Stimulated activated CD4-positive, alpha-beta T cell treated with anti-CD3 and anti-CD28 coated beads, Interleukin-2, amount 100 ng/mL, for 4 hours (primary cell): ENCODE measurements around the gene ERP29.
"Not testable (repeated sequence)": the region's sequence is repeated elsewhere in the genome, so short reads cannot be mapped to it uniquely, and the experiment has no call there.

Experiments
- DNase-seq: peaks from one replicate; pipeline ENCODE4 v3.0.0-alpha.2; 2020; ENCODE audit warnings: low read depth

Gene ERP29

DNA sequence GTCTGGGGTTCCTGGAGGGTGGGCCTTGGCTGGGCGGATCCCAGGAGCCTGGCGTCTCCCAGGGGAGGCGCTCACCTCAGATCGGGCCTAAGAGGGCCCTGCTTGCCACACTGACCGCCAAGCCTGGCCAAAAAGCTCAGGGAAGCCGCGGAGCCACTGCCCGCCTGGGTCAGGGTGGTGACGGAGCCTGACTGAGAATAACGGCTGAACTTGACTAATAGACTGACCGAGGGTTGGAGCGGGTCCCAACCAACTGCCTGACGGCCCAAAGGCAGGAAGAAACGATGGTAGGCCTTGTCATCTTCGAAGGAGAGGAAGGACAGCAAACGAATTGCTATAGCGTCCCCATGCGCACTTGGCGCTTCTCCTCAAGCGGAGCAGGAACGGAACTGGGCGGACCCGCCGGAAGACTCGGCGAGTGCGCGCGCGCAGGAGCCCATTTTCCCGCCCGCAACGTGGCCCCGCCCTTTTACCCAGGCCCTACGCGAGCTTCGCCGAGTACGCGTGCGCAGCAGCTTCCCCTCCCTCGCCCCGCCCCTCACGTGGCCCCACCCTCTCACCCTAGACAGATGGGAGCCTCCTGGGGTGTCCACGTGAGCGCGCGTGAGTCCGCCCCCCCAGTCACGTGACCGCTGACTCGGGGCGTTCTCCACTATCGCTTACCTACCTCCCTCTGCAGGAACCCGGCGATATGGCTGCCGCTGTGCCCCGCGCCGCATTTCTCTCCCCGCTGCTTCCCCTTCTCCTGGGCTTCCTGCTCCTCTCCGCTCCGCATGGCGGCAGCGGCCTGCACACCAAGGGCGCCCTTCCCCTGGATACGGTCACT is at the start of gene ERP29, which contains the start of gene TMEM116:
ERP29 (plus strand) TSS at position 652 of the 826 bp plus-strand sequence; CDS start at position 692, 40 bp downstream.
TMEM116 (minus strand) TSS at position 391 of the 826 bp plus-strand sequence. CDS start 7,895 bp downstream, outside the sequence.
- DNase-seq = peak; percentile 100

DNA sequence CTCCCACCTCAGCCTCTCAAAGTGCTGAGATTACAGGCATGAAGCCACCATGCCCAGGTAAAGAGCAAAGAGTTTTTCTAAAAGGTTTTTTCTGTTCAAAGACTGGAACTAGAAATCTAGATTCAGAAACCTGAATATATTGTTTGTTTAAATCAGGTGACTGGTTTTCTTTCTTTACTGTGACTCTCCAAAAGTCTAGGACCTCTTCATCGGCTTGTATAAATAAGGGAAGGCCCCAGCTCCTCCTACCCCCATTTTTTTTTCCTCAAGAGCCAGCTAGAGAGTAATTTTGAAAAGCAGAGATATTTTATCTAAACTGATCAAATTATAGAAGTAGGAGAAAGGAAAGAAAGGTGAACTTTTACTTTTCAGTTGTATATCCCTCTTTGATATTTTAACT is 48.3 kb upstream of the ERP29 start:
- DNase-seq = no peak

DNA sequence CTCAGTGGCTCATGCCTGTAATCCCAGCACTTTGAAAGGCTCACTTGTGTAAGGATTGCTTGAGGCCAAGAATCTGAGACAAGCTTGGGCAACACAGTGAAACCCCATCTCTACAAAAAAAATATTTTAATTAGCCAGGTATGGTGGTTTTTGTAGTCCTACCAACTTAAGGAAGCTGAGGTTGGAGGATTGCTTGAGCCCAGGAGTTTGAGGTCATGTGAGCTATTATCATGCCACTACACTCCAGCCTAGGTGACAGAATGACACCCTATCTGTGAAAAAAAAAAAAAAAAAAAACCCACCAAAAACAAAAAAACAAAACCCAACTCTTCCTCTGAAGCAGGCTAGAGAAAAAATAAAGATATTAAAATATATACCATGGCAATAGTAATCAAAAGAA is 41.4 kb upstream of the ERP29 start:
- no peak for DNase-seq

DNA sequence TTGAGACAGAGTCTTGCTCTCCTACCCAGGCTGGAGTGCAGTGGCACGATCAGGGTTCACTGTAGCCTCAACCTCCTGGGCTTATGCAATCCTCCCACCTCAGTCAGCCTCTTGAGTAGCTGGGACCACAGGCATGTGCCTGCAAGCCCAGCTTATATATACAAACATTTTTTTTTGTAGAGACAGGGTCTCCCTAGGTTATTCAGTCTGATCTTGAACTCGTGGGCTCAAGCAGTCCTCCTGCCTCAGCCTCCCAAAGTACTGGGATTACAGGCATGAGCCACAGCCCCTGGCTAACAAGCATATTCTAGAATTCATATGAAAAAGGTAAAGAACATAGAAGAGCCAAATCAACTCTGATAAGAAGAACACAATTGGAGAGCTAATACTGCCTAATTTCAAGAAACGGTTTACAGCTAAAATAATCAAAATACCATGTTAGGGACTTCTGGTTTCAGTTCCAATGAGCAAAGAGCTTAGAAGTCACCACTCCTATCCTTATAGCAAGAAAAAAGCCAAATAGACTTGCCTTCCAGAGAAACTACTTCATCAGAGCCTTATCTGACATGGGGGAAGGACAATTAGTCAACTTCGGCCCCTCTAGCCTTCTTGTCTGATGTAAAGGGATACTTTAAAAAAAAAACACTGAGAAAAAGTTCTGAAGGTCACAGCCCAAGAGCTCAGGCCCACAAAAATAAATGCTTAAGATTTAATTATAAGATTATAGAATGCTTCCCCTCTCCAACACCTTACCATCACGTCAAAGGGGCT is 37.9 kb upstream of the ERP29 start:
- DNase-seq = no peak

DNA sequence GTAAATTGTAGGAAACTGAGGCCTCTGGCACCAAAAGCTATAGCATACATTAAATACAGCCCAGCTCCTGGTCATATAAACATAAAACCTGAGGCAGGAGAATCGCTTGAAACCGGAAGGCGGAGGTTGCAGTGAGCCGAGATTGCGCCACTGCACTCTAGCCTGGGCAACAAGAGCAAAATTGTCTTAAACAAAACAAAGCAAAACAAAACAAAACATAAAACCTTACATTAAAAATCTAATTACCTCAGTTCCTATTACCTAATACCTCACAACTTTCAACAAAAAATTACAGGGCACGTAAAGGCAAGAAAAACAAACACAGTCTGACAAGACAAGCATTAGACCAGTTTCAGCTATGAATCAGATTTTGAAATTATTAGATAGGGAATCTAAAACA is 36.9 kb upstream of the ERP29 start:
- no peak for DNase-seq

DNA sequence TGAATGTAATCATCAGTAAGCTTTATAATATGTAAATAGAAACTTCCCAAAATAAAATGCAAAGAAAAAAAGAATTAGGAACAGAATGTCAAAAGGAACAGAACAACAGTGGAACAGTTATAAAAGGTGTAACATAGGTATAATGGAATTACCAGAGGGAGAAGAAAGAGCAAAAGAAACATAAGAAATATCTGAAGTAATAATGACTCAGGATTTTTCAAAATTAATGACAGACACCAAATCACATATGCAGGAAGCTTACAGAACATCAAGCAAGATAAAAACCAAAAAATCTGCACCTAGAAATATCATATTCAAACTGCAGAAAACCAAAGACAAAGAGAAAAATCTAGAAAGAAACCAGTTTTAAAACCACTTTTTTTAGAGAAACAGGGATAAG is 36.4 kb upstream of the ERP29 start:
- DNase-seq = no peak

DNA sequence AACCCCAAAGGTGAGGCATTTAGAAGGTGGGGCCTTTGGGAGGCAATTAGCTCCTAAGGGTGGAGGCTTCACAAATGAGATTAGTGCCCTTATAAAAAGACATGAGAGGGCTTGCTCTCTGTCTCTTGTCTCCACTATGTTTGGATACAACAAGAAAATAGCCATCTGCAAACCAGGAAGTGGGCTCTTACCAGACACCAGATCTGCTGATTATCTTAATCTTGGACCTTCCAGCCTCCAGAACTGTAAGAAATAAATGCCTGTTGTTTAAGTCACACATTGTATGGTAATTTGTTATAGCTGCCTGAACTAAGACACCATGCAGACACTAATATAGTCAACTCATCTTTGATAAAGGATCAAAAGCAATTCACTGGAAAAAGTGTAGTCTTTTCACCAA is 34.7 kb upstream of the ERP29 start:
- no peak for DNase-seq

DNA sequence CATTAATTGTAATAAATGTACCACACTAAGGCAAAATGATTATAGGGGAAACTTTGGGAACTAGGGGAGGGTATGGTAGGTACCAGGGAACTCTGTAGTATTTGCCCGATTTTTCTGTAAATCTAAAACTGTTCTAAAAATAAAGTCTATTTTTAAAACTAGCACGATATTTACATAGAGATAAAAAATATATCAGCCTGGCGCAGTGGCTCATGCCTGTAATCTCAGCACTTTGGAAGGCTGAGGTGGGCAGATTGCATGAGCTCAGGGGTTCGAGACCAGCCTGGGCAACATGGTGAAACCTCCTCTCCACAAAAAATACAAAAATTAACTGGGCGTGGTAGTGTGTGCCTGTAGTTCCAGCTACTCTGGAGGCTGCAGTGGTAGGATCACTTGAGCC is 32.6 kb upstream of the ERP29 start:
- DNase-seq = no peak

DNA sequence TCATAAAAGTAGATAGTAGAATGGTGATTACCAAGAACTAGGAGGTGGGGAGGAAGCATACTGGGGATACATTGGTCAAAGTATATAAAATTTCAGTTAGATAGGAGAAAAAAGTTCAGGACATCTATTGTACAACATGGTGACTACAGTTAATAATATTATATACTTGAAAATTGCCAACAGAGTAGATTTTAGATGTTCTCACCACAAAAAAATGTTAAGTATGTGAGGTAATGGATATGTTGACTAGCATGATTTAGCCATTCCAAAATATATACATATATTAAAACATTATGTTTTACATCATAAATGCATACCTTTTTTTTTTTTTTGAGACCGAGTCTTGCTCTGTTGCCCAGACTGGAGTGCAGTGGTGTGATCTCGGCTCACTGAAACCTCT is 31.2 kb upstream of the ERP29 start:
- DNase-seq = no peak

DNA sequence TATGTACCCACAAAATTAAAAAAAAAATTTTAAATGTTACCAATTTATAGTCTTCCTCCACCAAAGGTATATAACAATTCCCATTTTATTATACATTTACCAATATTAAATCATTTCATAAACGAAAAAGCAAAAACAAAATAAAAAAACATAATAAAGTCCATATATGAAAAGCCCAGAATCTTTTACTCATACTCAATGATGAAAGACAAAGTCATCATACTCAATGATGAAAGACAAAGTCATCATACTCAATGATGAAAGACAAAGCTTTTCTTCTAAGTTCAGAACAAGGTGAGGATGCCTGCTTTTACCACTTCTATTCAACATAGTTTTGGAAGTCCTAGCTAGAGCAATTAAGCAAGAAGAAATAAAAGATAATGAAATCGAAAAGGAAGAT is 28.4 kb upstream of the ERP29 start:
- no peak for DNase-seq

DNA sequence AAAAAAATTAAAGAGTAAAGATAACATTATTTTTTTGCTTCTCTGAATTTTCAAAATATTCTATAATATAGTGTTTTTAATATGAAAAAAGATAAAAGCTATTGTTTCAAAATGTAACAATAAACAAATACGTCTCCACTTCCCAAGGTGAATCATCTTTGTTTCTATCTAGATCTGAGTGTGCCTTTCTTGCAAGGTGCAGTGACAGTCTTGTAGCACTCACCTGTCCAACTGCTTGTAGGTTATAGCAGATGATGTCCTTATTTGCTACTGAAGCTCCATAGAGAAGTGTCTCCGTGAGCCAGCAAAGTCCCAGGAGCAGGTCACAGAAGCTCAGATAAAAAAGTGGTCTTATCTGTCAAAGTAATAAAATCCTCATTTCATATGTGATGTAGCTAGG is 21.7 kb upstream of the ERP29 start:
- DNase-seq = no peak

DNA sequence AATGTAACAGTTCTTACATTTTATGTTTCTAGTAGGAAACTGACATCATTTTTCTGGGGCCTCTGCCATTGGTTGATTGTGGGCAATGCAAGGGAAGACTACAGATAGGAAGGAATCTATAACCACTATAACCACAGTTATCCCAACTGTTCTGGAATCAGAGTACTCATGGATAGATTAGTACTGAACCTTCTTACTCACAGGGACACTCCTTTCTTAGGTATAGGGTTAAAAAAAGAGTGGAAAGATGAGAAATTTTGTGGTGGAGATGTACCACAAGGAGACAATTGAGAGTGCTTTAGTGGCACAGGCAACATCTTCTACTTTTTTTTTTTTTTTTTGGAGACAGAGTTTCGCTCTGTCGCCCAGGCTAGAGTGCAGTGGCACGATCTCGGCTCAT is 21.3 kb upstream of the ERP29 start:
- no peak for DNase-seq

DNA sequence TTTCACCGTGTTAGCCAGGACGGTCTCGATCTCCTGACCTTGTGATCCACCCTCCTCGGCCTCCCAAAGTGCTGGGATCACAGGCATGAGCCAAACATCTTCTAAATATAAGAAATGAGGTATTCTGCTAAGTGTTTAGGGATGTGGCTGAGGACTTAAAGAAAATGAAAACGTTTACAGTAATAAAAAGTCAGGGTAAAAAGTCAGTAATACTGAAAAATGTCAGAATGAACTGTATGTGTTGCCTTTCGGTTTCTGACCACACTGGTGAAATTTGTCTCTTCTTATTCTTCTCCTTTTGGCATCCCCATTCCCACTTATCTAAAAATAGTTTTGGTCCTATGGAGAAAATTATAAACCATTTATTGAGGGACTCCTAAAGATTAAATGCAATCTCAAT is 20.8 kb upstream of the ERP29 start:
- no peak for DNase-seq

DNA sequence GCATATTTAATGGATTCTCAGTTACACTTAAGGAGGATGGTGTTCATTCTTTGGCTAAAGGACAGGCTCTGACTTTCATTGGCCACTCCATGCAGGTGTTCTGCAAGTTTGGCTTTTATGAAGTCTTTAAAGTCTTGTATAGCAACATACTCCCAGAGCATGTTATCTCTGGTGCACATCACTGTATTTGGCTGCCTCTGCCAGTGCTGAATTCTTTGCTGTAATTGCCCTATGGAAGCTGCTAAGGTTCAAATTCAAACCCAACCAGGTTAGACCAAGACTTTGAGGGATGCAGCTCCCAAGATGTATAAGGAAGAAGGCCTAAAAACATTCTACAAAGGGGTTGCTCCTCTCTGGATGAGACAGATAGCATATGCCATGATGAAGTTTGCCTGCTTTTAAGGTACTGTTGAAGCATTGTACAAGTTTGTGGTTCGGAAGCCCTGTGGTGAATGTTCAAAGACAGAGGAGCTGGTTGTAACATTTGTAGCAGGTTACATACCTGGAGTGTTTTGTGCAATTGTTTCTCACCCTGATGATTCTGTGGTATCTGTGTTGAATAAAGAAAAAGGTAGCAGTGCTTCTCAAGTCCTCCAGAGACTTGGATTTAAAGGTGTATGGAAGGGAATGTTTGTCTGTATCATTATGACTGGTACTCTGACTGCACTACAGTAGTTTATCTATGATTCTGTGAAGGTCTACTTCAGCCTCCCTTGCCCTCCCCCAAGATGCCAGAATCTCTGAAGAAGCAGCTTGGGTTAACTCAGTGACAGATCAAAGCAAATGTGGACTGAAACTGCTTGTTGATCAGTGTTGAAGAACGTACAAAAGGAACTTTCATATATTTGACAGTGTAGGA is 19.7 kb upstream of the ERP29 start:
- DNase-seq = no peak

DNA sequence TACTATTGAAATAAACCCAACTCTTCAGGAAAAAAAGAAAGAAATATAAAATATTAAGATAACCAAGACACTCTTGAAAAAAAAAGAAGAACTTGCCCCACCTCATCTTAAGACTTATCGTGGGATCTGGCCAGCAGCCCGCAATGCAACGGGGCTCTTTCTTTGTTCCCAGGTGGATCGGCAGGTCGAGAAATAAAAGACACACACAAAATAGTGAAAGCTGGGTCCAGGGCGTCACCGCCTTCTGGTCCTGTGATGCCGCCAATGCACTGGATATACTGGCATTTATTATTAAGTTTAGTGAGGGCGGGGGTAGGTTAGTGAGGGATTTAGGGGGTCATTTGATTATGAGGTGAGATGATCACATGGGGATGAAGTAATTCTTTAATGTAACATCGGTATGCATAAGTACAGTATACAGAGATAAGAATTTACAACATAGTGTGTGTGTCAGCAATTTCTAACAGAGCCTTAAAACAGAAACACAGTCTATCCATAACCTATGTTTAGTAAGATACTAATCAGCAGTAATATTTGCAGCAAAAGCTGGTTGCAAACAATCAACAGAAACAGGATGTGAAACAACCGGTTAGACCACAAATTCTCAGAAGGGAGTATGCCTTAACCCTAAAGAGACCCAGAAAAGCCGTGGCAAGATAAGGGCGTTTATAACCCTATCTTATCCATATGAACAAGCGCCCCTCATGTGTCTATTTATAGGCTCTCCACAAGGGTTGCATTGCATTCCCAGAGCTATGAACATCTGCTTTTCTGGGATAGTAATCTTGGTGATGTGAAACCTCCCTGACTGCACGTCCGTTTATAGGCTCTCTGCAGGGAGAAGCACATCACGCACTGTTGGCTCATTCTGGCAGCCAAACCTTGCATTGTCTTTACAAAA is 18.8 kb upstream of the ERP29 start:
- not testable (repeated sequence) for DNase-seq

DNA sequence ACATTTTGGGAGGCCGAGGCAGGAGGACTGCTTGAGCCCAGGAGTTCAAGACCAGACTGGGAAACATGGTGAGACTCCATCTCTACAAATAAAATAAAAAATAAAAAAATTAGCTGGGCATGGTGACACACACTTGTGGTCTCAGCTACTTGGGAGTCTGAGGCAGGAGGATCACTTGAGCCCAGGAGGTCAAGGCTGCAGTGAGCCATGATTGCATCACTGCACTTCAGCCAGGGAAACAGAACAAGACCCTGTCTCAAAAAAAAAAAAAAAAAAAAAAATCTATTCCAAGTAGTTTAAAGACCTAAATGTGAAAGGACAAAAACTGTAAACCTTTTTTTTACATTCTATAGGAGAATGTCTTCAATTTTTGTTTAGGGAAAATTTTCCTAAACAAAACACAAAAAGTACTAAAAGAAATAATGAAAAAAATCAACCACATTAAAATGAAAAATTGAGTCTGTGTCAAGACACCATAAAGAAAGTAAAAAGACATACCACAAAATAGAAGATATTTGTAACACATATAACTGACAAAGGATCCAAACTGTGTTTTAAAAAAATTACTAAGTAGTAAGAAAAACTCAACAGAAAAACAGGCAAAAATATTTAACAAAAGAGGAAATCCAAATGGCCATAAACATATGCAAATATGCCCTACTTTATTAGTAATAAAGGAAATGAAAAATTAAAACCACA is 17.3 kb upstream of the ERP29 start:
- DNase-seq = no peak

DNA sequence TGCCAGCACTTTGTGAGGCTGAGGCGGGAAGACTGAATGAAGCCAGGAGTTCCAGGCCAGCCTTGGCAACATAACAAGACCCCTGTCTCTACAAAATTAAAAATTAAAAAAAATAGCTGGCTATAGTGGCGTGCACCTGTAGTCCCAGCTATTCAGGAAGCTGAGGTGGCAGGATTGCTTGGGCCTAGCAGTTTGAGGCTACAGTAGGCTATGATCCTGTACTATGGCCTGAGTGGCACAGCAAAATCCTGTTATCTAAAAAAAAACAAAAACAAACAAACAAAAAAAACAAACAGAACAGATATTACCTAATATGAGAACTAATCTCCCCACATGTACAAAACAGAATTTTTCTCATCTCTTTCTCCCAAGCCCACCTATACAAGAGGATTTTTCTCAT is 15.9 kb upstream of the ERP29 start:
- no peak for DNase-seq

DNA sequence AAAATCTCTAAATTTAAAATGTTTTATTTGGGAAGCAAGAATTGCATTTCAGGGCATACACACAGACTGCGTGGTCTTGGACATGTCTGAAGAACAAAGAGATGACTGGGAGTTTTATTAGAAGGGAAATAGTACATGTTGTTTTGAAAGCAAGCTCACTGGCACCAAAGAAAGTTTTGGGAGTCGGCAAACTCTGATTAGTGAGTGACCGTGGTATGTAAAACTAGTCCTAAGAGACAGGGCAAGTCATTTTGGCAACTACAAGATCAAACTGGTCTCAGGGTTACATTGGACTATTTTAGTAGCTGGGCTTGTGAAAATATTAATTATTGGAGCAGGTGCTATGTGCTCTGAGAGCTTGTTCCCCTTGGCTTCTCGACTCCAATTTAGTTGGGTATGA is 15.2 kb upstream of the ERP29 start:
- no peak for DNase-seq

DNA sequence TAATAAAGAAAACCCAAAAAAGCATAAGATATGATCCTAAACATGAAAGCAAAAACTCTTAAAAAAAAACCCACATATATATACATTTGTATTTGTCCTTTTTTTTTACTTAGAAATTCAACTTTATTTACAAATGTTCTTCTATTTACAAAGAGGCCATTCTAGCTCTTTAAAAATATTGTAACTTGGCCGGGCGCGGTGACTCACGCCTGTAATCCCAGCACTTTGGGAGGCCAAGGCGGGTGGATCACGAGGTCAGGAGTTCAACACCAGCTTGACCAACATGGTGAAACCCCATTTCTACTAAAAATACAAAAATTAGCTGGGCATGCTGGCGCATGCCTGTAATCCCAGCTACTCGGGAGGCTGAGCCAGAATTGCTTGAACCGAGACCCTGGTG is 14.1 kb upstream of the ERP29 start:
- DNase-seq = not testable (repeated sequence)

DNA sequence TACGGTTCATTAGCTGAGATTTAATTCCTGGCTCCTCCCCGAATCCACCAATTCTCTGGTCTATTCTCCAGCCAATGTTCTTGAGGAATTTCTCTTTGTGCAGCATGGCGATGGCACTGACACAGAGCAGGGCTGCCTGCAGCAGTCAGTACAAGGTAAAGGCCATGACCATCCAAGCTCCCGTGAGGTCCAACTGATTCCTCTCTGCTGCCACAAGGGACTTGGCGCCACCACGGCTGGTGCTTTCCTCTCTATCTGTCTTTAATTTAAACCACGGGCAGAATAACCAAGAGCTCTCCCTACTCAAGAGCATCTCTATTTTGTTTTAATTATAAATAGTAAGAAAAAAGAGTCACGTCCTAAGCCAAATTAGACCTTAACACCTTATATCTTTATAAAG is 12.4 kb upstream of the ERP29 start:
- DNase-seq = no peak

DNA sequence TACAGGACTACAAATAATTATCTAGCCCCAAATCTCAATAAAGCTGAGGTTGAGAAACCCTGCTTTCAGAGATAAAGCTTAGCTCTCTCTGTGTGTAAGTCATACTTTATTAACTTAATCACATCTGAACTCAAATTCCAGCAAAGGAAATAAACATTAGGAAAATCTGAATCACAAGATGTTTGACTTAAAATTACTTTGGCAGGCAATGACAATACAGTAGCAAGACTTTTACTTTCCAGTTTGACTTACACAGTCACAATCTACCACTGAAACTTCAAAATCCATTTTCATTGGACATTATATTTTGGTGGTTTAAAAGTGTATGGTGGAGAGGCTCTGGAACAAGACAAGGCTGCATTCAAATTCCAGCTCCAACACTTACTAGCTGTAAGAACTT is 11.7 kb upstream of the ERP29 start:
- no peak for DNase-seq
